Fibroblast of lung (primary cell): ENCODE results near the gene CCDC127. TPM values are rescaled to one million over a fixed set of nuclear protein-coding genes. Genes with fewer than 3 reads are reported as not detected.
"Not testable (repeated sequence)": the region's sequence is repeated elsewhere in the genome, so short reads cannot be mapped to it uniquely, and the experiment has no call there.

Experiments
- DNase-seq, 2 donors: peaks; one replicate each; pipeline versions ENCODE4 v3.0.0 to v3.0.0-alpha.2; 2010; ENCODE audit warnings: low read depth in 2 of 2
- H2AFZ ChIP-seq: 2 replicates; pipeline ENCODE4 v1.5.1; 2012; ENCODE audit warnings: low read length, control low read depth, inconsistent platforms
- H3K27ac ChIP-seq: 2 replicates; pipeline ENCODE4 v1.5.1; 2011; ENCODE audit warnings: low read length, control low read depth; ENCODE audit not compliant: insufficient read depth
- H3K27me3 ChIP-seq: 2 replicates; pipeline ENCODE4 v1.5.1; 2011; ENCODE audit warnings: mild to moderate bottlenecking, low read length; ENCODE audit not compliant: control insufficient read depth, insufficient read depth
- H3K36me3 ChIP-seq: 2 replicates; pipeline ENCODE4 v1.5.1; 2011; ENCODE audit warnings: low read length; ENCODE audit not compliant: control insufficient read depth, insufficient read depth
- H3K4me1 ChIP-seq: 2 replicates; pipeline ENCODE4 v1.5.1; 2011; ENCODE audit warnings: low read length; ENCODE audit not compliant: control insufficient read depth, insufficient read depth; ENCODE audit errors: extremely low read depth
- H3K4me2 ChIP-seq: 2 replicates; pipeline ENCODE4 v1.5.1; 2011; ENCODE audit warnings: low read length, control low read depth; ENCODE audit not compliant: insufficient read depth; ENCODE audit errors: extremely low read depth
- H3K4me3 ChIP-seq, 4 experiments: fragments of 200-600 bp in 1 of 4; sonication (generic) in 1 of 4; replicated peaks in 1 of 4; 2 replicates each; pipeline ENCODE4 v1.5.1; 2011 to 2016; ENCODE audit warnings: low read length in 4 of 4, low read depth in 3 of 4, mild to moderate bottlenecking in 3 of 4, control low read depth in 2 of 4, inconsistent platforms in 1 of 4, mixed read lengths in 1 of 4; ENCODE audit not compliant: insufficient read depth in 1 of 4; ENCODE audit errors: control extremely low read depth in 1 of 4
- H3K79me2 ChIP-seq: 2 replicates; pipeline ENCODE4 v1.5.1; 2012; ENCODE audit warnings: mild to moderate bottlenecking, low read length, inconsistent platforms; ENCODE audit not compliant: control insufficient read depth, insufficient read depth
- H3K9ac ChIP-seq: 2 replicates; pipeline ENCODE4 v1.5.1; 2011; ENCODE audit warnings: mild to moderate bottlenecking, low read length, control low read depth; ENCODE audit not compliant: insufficient read depth
- H3K9me3 ChIP-seq: 2 replicates; pipeline ENCODE4 v1.5.1; 2012; ENCODE audit warnings: low read depth, low read length; ENCODE audit not compliant: control insufficient read depth, insufficient read depth
- H4K20me1 ChIP-seq: 2 replicates; pipeline ENCODE4 v1.5.1; 2011; ENCODE audit warnings: low read length; ENCODE audit not compliant: control insufficient read depth, insufficient read depth; ENCODE audit errors: extremely low read depth
- EZH2 ChIP-seq: IDR thresholded peaks from 2 replicates; pipeline ENCODE4 v1.5.1; 2012; ENCODE audit warnings: low read length, control low read depth, mild to moderate bottlenecking; ENCODE audit errors: missing control alignments
- polyA plus RNA-seq, 2 donors: library from polyadenylated mRNA; depleted of rRNA in 1 of 2; stranded (reverse) in 1 of 2; unstranded in 1 of 2; fragments of >200 nt; gene quantifications; 2 replicates each; pipeline ENCODE4 v1.2.1, GENCODE V29; 2011 to 2012; ENCODE audit warnings: missing spikeins in 1 of 2
- total RNA-seq: library from RNA; depleted of rRNA; stranded (reverse); fragments of >200 nt; gene quantifications from 2 replicates; pipeline ENCODE4 v1.2.1, GENCODE V29; 2014
- TF ChIP-seq, protein P1 (sequence below), 2 donors: IDR thresholded peaks in 1 of 2; conservative IDR thresholded peaks in 1 of 2; 1 replicate in 1 of 2; 2 replicates in 1 of 2; pipeline ENCODE4 v1.5.1; 2011 to 2012; ENCODE audit warnings: low read length in 2 of 2, control low read depth in 1 of 2, inconsistent platforms in 1 of 2, low read depth in 1 of 2, mild to moderate bottlenecking in 1 of 2

Gene CCDC127
- total and polyA plus RNA-seq, 2 donors (not counting 1 experiment from before 2014, with no cell fraction given), result 4.8 to 5.6 TPM

DNA sequence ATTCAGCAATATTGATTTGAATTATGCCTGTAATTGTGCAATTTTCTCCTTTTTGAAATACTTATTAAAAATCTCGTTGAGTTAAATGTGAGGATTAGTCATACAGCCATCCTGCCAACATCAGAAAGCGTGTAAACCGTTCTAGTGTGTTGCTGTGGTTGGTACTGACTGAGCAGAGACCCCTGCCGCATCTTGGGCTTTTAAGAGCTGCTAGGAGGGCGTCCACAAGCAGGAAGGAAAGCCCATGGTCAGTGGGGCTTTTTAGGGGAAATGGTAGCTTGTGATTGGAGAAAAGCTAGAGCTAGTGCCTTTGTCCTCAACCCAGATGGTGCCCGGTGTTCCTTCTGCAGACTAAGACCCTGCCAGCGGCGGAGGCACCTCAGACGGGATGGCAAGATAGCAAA is 1.5 kb upstream of the CCDC127 start:
- Histone ChIP-seq H3K36me3 (no peaks in the 10 kb centered on the region), H3K27ac (peak overlapping the region; percentile 82), H3K27me3 (no peaks in the 10 kb centered on the region), H3K9ac (peak overlapping the region; percentile 4), H3K4me3 (peak overlapping the region; percentile 75 to 93 (median 88)), H3K4me2 (peak overlapping the region; percentile 99), H3K79me2 (peaks cover 64% of the 10 kb centered on the region), H3K9me3 (no peaks in the 10 kb centered on the region), H4K20me1 (peaks cover 4% of the 10 kb centered on the region), H3K4me1 (peaks cover 9% of the 10 kb centered on the region), H2AFZ (no peak overlapping the region)
- no peak for TF ChIP-seq EZH2
- TF ChIP-seq, protein P1, sequence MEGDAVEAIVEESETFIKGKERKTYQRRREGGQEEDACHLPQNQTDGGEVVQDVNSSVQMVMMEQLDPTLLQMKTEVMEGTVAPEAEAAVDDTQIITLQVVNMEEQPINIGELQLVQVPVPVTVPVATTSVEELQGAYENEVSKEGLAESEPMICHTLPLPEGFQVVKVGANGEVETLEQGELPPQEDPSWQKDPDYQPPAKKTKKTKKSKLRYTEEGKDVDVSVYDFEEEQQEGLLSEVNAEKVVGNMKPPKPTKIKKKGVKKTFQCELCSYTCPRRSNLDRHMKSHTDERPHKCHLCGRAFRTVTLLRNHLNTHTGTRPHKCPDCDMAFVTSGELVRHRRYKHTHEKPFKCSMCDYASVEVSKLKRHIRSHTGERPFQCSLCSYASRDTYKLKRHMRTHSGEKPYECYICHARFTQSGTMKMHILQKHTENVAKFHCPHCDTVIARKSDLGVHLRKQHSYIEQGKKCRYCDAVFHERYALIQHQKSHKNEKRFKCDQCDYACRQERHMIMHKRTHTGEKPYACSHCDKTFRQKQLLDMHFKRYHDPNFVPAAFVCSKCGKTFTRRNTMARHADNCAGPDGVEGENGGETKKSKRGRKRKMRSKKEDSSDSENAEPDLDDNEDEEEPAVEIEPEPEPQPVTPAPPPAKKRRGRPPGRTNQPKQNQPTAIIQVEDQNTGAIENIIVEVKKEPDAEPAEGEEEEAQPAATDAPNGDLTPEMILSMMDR (conservative IDR thresholded peaks at IDR 0.05 in 1 of 2, IDR thresholded peaks at IDR 0.05 in 1 of 2; ENCODE audit: low read depth in 1 of 2, low read length in 2 of 2), result no peak
- peak; percentile 49 to 59 for DNase-seq

DNA sequence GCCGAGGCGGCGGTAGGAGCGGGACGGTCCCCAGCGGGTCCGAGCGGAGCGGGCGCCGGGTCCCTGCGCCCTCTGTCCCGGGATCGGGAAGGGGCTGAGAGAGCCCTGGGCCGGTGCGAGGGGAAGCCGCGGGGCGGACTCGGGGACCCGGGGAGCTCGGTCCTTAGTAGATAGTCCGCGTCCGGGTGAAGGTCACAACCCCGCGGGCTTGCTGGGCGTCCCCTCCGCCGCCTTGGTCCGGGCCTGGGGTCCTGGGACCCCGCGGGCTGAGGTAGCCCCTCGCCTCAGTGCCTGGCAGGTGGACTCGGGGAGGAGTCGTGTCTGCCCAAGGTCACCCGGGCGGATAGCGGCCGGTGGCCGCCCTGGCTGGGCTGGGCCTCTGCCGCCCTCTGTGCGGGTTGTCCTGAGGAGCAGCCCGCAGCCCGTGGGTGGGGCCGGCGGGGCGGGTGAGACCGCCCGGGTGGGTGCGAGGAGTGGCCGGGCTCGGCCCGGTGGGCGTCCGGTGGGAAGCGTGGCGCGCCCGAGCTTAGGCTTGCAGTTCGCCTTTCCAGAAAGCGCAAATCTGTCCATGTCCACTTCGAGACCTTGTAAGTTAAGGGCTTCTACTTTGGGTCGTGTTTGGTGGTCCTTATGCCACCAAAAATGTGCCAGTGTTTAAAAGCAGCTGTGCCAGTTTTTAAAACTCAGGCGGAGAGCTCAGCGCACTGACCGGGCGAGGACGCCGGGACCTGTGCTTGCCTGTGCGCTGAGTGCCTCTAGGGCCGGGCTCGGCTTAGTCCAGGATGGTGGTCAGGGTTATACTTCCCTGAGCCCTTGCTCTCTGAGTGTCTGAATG is 721 bp upstream of the CCDC127 start:
- H3K4me2 ChIP-seq, result peak overlapping the region; percentile 99
- no peaks in the 10 kb centered on the region for H3K27me3 ChIP-seq
- H3K27ac ChIP-seq, result peak overlapping the region; percentile 82
- H3K9ac ChIP-seq, result peak overlapping the region; percentile 88
- peaks cover 4% of the 10 kb centered on the region for H4K20me1 ChIP-seq
- no peaks in the 10 kb centered on the region for H3K36me3 ChIP-seq
- H2AFZ ChIP-seq, result no peak overlapping the region
- H3K4me3 ChIP-seq, result peak overlapping the region; percentile 75 to 93 (median 88)
- H3K79me2 ChIP-seq, result peaks cover 63% of the 10 kb centered on the region
- no peaks in the 10 kb centered on the region for H3K9me3 ChIP-seq
- TF ChIP-seq, protein P1 (conservative IDR thresholded peaks at IDR 0.05 in 1 of 2, IDR thresholded peaks at IDR 0.05 in 1 of 2; ENCODE audit: low read depth in 1 of 2, low read length in 2 of 2), result no peak
- TF ChIP-seq EZH2, result no peak
- H3K4me1 ChIP-seq, result peaks cover 9% of the 10 kb centered on the region
- DNase-seq, result peak; percentile 19 to 36

DNA sequence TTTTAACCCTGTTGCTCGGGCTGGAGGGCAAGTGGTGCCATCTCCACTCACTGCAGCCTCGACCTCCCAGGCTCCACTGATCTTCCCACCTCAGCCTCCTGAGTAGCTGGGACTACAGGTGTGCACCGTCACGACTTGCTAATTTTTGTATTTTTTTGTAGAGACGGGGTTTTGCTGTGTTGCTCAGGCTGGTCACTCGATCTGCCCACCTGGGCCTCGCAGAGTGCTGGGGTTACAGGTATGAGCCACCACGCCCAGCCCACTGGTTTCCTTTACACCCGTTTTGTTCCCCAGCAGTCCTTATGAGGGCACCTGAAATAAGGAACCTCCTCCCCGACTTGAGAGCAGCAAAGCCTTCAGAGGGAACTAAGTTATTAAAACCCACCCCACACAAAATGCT is 1.9 kb downstream of the CCDC127 start:
- H3K4me2 ChIP-seq, H3K27ac ChIP-seq, H3K27me3 ChIP-seq, H3K4me1 ChIP-seq, H3K36me3 ChIP-seq, H3K9me3 ChIP-seq, DNase-seq, H3K4me3 ChIP-seq, H2AFZ ChIP-seq, H3K9ac ChIP-seq, H4K20me1 ChIP-seq: not testable (repeated sequence)
- peaks cover 45% of the 10 kb centered on the region for H3K79me2 ChIP-seq

DNA sequence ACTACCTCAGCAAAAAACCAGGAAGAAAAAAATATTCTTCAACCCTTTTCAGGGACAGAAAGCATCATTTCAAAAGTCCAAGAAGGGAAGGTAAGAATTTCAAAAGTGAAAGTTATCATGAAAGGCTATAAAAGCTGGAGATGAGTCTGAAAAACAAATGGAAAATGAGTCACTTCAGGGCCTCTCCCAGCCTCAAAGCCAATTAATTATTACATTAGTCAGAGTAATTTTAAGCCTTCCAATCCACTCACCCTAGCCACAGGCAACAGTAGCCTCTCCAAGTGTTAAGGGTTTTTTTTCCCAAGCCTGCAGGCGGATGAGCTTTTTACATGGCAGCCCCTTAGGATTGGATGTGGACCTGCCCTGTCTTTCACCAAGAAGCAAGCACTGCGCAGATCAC is 2.7 kb downstream of the CCDC127 start:
- H3K27ac ChIP-seq, result peak overlapping the region; percentile 51

More for the DNA sequence above, 2.7 kb downstream of the CCDC127 start:
- not testable (repeated sequence) for H3K9me3 ChIP-seq, H3K4me1 ChIP-seq, H2AFZ ChIP-seq, H3K36me3 ChIP-seq, H3K9ac ChIP-seq, H4K20me1 ChIP-seq, H3K27me3 ChIP-seq
- Histone ChIP-seq H3K4me3 (peak overlapping the region in 2 of 4 experiments; percentile 7 to 17), H3K79me2 (peaks cover 40% of the 10 kb centered on the region), H3K4me2 (peak overlapping the region; percentile 59)
- DNase-seq, result peak in 1 of 2 donors; percentile 52
